GM10266 (cell line): ENCODE results near the gene ABHD10.
A peak's percentile ranks its signal among the peaks of the same experiment; 100 is the strongest.

Experiments used
- DNase-seq: peaks from one replicate; pipeline ENCODE4 v3.0.0; 2012; ENCODE audit errors: extremely low spot score
- TF ChIP-seq, protein P1 (sequence below): IDR thresholded peaks from 2 replicates; pipeline ENCODE4 v1.5.1; 2012; ENCODE audit warnings: mild to moderate bottlenecking, low read depth; ENCODE audit not compliant: control insufficient read depth, insufficient read depth; ENCODE audit errors: missing control alignments

The ABHD10 gene

DNA sequence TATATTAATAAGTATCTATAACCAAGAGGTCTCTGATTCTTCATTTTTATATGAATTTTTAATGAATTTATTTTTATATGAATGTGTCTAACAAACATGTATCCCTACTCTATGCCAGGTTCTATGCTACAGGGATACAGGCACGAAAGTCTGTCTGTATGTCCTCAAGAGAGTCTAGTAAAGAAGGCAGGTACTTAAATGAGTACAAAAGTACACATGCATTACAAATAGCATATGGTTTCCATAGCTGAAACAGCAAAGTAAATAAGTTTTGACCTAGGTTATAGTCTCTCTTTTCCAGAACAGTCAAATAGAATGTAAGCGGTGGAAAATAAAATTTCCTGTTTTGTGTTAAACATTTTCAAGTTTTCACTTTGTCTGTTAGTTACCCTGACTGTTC is 13.3 kb upstream of the ABHD10 start:
- TF ChIP-seq, protein P1, sequence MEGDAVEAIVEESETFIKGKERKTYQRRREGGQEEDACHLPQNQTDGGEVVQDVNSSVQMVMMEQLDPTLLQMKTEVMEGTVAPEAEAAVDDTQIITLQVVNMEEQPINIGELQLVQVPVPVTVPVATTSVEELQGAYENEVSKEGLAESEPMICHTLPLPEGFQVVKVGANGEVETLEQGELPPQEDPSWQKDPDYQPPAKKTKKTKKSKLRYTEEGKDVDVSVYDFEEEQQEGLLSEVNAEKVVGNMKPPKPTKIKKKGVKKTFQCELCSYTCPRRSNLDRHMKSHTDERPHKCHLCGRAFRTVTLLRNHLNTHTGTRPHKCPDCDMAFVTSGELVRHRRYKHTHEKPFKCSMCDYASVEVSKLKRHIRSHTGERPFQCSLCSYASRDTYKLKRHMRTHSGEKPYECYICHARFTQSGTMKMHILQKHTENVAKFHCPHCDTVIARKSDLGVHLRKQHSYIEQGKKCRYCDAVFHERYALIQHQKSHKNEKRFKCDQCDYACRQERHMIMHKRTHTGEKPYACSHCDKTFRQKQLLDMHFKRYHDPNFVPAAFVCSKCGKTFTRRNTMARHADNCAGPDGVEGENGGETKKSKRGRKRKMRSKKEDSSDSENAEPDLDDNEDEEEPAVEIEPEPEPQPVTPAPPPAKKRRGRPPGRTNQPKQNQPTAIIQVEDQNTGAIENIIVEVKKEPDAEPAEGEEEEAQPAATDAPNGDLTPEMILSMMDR, result no peak
- no peak for DNase-seq

DNA sequence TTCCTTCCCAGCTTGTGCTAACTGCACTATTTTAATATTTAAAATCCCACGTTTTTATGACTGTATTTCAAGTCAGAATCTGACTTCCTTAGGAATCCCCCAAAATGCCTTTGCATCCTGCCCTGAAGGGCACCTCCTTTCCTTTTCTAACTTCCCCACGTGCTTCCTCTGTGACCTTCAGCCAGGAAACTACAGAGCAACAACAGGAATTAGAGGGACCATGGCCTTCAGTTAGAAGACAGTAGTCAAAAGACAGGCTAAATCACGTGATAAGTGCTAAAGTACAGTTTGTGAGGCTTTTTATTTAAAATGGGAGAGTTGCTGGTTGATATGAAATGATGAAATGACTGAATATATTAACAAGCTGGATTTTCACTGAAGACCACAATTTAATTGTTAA is 11.8 kb upstream of the ABHD10 start:
- TF ChIP-seq, protein P1, result no peak
- no peak for DNase-seq

DNA sequence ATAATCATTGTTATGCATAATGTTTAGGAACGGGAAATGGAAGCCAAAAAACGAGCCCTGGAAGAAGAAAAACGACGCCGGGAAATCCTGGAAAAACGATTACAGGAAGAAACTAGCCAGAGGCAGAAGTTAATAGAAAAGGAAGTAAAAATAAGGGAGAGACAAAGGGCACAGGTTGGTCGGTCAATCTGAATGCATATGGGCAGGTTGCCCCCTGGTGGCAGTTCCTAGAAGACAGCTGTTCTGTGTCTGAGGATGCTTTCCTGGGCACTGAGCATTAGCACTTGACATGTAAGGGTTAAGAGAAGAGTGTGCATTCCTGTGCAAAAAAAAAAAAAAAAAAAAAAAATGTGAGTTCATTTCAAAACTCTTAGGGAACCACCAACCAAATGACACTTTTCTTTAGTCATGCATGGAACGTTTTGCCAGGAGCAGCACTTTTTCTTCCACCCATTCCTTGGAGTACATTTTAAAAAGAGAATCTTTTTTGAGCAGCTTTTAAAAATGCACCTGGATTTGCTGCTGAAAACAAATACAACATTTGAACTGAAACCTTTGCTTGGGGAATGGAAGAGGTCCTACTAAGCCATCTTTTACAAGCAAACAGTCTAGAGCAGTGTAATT is 11.1 kb upstream of the ABHD10 start:
- TF ChIP-seq, protein P1, result peak; percentile 88
- DNase-seq, result peak; percentile 53

DNA sequence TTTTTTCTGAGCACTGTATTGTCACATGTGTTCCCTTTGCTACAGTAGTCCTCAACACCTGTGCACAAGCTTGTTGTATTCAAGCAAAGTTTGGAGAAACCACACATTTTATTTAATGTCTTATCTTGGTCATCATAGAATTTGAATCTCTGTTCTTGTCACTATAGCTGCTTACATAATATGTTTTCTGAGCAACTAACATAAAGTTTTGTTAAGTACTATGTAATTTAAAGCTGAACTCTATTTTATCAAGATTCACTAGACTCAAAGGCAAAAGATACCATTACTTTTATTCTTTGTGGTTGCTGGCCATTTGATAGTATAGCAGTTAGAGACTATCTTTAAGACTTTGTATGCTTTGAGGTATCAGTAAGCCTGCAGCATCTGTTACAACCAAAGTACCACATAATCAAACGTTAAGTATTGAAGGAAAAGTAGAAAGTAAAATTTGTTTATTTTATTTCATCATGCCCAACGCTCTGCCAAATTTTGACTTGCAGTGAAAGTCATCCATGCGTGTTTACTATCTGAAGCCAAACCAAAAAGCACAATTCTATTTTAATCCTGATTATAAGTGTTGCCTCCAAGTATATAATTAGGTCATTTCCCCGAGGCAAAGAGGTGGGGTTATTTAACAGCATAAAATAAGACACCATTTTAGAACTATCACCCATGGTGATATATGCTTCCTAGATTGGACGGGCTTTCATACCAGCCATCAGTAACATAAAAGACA is 10.3 kb upstream of the ABHD10 start:
- DNase-seq, result no peak
- TF ChIP-seq, protein P1, result no peak

DNA sequence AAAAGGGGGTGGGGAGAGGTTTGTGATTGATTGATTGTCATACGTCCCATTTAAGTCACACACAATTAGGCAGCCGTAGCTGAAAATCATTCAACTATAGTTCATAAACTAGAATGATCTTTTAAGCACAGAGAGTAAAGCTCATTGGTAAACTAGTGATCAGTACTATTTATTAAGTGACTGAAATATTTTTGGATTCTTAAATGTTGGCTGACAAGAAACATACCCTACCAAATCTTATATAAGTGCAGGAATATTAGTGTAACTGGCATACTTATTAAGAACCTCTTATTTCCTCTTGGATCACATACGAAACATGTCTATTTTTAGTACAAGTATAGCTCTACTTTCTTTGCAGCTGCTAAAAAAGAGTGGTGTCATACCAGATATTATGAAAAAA is 8.4 kb upstream of the ABHD10 start:
- TF ChIP-seq, protein P1, result no peak
- DNase-seq, result no peak

DNA sequence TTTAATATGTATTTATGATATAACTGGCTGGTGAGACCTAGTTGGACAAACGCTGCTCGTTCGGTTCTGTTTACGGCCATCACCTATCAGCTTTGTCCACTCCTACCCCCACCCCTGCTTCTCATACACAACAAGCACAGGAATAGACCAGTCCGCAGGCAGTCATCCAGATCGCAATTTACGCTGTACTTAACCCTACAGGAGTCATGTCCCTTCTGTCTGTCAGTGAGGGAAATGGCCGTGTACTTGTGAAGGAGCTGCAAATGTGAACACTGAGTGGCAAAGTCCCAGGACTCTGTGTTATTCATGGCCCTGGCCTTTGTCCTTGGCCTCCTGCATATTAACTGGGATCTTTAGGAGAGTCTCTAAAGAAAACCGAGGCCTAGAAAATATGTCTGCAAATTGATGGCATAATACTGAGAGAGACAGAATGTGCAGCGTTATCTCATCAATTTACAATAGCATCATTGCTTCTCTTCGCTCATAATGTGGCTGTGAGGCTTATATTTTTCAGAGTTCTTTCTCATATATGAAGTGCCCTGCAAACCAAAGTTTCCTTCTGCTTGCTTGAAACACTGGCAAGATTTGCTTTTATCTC is 7.2 kb upstream of the ABHD10 start:
- TF ChIP-seq, protein P1, result no peak
- DNase-seq, result no peak

DNA sequence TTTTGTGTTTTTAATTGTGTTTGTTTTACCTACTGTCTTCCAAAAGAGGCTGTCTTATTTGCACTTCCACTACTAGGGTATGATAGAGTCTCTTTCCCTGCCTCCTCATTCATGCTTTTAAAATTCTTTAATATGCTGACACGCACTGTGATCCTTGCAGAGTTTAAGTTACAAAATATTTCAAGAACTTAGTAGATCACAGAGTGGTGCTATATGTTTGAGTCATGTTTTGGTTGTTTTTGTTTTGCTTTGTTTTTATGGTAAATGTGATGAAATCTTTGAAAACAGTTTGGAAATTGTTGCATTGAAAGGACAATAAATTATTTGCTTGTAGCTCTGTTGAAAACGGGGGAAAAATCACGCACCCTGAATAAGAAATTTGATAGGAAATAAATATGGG is 5.9 kb upstream of the ABHD10 start:
- DNase-seq, result no peak
- TF ChIP-seq, protein P1, result no peak
